HG02678 (cell line): ENCODE results near the gene PRKCA.
A peak's percentile ranks its signal among the peaks of the same experiment; 100 is the strongest.

ENCODE experiments used
- ATAC-seq: cut with Tn5 transposase; IDR thresholded peaks from one replicate; pipeline ENCODE4 v1.9.1; 2021; ENCODE audit warnings: mild to moderate bottlenecking, moderate library complexity; ENCODE audit not compliant: unreplicated experiment

PRKCA gene

DNA sequence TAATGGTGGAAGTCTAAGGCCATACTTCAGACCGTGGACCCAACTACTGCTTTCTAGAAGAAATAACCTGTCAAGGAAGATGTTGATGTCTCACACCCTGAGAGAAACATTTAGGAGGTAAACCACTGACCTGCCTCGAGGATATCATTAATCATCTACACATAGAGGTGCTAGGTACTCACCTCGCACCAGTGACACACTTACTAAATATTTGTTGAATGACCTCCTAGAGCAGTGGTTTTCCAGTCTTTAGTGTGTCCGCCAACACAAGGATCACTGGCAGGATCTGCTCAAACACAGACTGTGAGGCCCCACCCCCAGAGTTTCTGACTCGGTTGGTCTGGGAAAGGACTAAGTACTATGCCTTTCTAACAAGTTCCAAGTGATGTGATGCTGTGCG is 335.1 kb downstream of the PRKCA start:
- ATAC-seq, result no peak

DNA sequence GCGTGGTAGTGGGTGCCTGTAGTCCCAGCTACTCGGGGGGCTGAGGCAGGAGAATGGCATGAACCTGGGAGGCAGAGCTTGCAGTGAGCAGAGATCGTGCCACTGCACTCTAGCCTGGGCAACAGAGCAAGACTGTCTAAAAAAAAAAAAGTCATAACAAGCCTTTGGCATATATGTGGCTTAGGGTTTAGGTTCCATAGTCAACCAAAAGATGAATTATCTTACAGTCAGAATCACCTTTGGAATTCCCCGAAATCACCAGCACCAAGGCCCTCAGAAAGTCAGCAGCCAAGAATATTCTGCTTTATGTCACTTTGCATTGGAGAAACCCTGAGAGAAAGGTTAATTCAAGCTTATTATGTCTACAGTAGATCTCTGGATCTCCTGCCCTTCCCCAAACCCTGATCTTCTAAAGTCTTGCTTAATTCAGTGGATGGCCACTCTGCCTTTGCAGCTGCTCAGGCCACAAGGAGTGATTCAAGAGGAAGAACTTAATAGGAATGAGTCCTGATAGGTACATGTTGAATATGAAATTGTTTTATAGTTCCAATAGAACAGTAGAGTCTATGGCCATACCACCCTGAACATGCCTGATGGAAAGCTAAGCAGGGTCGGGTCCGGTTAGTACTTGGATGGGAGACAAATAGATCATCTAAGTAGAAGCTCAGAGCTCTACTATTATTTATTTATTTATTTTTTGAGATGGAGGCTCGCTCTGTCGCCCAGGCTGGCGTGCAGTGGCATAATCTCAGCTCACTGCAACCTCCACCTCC is 336.5 kb downstream of the PRKCA start:
- no peak for ATAC-seq

DNA sequence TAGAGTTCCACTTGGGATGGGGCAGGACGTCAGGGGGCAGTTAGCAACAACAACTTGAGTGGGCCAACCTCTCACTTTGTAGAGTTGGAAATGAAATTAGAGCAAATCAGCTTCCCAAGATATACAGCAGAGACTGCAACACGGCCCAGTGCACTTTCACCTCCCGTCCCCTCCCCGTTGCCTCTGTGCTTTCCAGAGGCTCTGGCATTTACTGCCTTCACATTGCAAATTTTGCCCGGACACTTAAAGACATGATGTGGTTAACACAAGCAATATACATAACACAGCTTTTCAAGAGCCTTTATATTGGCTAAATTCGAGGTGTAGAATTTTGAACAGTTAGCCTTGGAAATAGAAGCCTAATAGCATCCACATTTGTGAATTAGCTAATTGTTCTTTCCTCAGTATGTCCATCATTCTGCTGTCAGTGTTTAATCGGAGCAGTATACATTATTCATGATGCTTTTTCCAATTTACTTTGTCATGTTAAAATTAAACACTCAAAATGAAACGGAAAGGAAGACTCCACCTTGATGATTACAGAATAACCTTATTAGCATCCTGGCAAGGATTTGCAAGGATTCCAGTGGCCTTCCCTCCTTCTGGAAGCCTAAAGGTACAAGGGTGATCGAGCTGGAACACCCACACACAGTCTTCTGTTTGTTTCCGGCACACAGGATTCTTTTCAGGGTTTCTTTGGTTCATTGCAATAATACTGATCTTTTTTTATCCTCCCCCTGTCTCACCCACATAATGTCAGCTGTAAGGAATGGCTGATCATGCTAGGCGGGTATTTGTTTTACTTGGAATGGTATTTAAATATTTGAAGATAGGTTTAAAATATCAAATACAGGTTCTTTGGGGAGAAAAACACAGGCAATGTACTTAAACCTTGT is 341.6 kb downstream of the PRKCA start:
- ATAC-seq, result no peak

DNA sequence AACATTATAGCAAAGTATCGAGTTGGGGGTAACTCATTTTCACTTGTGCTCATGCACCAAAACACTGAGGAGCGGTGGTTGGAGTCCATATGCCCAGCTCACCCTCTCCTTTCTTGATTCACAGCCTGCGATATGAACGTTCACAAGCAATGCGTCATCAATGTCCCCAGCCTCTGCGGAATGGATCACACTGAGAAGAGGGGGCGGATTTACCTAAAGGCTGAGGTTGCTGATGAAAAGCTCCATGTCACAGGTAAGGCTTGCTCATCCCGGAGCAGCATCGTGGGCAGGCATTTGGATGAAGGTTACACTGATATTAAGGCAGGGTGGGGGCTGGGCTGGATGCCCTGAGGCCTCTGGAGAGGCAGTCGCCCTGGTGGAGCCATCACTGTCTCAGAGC is 342.8 kb downstream of the PRKCA start:
- no peak for ATAC-seq

DNA sequence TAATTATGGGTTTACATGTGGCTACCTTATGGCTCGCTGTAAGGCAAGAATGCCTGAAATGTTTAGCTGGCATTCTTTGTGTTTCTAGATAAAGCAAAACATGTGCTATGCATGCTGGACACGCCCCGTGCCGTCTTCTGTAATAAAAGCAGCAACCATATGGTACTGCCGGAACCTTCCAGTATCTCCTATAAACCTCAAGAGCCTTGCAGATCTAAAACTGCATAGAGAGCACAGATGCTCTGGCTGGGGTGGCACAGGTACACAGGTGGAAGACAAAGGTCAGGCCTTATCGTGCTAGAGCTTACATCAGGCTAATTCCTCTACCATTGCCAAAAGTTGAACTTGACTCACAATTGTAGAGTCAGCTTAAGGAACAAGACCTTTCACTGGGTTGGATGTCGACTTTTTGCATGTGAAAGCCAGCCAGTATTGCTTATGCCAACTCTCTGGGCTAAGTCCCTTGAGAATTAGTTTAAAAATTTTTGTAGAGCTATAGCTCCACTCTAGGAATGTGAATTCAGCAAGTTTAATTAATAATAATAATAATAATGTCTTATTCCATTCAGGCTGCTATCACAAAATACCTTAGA is 345.1 kb downstream of the PRKCA start:
- no peak for ATAC-seq

DNA sequence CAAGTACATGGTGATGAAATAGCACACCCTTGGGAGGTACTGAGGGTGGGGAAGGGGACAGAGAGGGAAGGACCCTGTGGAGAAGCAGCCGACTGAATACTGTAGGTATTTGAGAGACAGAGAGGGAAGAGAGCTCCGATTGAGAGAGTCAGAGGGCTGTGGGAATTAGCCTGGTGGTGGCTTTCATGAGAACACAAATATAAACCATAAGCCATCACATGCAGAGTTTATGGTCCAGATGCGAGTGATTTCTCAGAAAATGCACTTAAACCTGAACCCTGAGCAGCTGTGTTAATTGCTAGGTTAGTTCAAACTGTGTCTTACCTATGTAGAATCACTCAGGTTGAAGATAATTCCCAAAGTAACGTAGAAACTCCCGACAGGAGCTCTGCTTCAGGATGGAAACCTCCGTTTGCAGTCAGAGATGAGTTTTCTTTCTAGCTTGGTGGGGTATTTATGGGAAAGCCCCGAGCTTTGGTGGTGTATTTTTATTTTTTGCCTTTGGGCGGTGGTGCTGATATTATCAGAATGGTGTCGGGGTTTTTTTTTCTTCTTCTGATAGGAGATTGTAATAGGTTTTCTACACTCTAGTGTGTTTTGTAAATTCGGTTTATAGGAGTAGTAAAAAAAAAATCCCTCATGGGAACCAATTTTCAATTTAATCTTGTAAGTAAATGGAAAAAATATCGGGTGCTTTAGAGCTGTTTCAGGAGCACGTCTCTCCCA is 347.6 kb downstream of the PRKCA start:
- ATAC-seq, result no peak

DNA sequence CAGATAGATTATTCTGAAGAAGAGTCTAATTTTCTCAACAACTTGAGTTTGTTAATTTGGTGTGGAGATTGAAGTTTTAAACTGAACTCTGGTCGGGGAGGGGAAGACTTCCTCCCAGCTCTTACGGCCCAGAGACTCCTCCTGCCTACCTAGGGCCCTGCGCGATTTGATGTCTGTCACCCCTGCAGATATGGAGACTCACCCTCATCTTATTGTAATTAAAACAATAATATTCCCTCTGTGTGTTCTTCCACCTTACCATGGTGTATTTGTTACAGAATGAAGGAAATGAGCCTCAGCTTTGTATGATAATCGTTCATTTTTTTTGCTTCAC is 348.1 kb downstream of the PRKCA start:
- ATAC-seq, result no peak

DNA sequence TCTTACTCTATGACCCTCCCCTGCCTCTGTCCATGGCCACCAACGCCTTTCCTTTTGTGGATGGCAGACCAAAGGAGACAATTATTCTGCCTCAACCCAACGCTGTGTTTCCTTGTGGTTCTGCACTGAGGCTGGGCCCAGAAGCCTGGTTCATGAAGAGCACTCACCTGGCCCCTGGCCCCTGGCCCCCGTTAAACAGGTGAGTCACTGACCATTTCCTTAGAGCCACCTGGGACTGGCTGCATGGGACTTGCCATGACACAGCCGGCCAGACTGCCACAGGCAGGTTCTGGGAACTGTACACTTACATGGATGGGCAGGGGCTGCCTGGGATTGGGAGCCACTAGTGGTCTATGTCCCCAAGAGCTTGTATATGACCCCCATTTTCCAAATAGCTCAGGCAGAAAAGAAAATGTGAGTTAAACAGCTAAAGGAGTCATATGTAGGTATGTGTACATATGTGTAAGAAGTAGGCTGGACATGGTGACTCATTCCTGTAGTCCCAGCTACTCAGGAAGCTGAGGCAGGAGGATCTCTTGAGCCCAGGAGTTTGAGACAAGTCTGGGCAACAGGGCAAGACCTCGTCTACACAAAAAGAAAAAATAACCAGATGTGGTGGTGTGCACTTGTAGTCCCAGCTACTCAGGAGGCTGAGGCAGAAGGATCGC is 350.6 kb downstream of the PRKCA start:
- no peak for ATAC-seq

DNA sequence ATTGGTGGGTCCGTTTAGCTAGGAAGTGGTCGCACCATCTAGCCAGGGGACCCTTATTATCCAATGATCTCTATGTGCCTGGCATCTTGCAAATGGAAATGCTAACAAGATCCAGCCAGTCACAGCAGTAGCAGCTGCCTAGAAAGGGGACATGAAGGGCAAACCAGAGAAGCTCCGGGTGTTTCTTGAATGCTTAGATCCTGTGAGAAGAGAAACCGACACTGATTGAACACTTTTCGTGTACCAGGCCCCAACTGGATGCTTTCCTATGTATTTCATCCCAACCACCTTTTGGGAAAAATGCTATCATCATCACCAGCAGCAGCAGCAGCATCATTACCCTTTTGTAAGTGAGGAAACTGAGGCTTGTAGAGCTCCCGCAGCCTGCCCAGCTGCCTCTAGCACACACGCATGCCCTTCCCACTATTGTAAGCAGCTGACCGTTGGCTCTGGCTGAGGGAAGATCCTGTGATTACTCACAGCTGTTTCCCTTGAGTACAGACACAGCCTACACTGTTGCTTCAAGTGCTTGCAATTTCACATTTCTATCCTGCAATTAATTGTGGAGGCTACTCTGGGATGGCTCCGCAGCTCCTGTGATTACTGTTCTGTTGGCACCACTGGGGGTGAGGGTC is 351.8 kb downstream of the PRKCA start:
- ATAC-seq, result no peak

DNA sequence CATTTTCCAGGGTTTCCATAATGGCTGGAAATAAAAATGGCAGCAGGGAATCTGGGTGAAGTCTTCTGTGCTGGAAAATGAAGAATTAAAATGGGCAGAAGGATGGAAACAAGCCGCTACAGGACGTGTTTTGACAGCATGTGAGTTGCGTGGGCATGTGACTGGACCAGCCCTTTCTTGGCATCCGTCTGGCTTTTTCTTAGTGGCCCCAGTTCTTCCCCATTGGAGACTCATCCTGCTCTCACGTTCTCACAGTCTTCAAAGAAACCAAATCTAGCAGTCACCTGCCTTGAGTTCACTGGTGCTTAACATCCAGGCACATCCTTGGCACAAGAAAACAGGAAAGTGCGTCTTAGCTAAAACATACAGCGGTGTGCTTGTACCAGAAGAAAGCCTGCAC is 352.4 kb downstream of the PRKCA start:
- ATAC-seq, result no peak

DNA sequence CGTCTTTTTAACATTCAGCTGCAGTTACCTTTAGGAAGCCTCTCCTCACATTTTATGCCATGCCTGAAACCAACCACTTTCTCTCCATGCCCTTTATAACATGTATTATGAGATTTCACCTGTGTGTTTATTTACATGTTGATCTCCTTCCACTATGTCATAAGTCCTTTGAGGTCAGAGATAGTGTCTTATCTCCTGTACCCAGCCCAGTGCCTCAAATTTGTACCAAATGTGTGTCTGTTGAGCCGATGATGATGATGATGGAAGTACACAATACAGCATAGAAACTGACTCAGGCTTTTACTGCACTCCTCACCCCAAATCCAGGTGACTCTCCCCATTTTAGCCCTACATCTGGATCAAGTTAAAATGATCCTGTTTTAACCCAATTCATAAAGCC is 353.0 kb downstream of the PRKCA start:
- no peak for ATAC-seq

DNA sequence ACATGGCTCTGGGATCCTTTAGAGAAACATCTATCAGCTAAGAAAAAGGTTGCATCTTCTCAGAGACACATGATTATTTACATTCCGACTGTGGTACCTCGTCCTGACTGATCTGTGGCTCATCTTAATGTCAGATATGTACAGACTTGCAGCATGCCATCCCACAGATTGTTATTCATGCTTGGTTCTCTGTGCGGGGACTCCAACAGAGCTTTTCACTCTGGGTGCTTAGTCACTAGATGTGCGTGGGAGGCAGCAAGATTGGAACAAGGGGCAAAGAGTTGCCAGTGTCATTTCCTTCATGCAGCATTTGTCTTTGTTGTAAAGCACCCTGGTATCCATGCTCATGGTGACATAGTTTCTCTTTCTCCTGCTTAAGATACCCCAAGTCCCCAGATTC is 353.4 kb downstream of the PRKCA start:
- ATAC-seq, result no peak

DNA sequence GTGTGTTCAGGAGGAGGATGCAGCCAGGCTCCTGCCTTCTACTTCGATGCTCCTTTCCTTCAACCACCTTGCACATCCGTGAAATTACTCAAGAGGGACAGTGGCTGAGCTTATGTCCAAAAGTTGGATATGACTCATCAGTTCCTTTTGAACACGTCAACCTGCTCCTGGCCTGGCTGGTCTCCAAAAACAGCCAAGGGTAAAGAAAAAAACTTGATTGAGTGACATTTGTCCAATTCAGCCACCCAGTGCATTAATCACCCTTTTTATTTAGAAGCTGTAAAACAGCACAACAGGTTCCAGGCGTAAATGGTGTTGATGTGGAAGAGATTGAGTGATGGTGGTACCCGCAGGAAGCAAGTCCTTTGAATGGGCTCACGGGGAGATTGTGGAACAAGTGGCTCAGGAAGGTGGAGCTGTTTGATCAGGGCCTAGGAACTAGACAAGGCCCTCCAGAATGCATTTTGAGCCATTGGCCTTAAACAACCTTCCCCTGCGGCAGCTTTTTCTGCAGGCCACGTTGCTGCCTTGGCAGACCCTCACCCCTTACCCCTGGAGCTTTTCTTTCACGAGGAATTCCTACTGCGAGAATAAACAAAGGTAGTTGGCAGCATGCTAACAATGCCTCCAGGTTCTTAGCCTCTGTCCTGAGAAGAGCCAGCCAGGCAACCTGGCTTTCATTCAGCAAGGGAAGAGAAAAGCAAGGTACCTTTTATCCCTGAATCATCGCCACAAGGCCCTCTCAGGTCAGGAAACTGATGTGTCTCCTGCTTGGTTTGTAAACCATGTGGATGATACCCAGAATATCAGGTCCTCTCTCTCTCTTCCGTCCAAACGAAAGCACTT is 359.2 kb downstream of the PRKCA start:
- ATAC-seq, result no peak

DNA sequence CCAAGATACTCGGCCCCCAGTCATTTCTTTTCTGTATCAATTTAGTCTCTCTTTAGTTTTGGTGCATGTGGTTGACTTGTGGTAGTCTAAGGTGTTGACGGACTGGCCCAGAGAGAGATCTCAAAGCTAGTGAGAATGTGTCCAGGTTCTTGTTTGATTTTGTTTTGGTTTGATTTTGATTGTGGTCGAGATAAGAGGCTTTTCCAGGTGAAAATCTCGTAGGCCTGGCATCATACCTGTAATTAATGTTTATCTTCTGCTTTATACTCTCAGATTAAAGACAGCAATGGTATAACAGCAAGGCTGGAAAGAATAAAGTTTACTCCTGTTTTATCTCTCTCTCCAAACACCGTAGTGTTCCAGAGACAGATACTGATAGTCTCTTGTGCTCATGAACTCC is 360.1 kb downstream of the PRKCA start:
- ATAC-seq, result no peak

DNA sequence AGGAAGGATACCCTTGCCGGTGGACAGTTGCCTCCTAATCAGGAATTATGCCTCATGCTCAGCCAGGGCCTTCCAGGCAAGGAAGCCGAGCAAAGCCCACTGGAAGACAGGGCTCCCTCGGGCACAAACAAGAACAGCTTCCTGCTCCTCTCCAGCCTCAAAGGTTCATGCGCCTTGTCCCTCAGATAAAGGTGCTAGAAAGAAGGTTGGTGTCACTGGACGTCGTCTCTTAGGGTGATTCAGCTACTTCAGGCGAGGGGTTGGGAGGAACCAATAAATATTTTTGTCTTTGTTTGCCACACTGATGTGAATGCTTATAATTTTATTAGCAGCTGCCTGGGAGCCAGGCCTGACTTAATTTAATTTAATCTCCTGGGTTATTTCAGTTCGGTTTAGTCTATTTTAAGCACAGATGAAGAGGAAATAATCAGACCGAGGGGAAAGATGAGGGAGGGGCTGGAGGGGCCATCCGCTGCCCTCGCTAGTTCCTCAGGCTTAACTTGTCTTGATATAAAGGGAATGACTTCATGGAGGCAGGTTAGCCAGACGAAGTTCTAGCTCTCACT is 360.7 kb downstream of the PRKCA start:
- ATAC-seq, result no peak

DNA sequence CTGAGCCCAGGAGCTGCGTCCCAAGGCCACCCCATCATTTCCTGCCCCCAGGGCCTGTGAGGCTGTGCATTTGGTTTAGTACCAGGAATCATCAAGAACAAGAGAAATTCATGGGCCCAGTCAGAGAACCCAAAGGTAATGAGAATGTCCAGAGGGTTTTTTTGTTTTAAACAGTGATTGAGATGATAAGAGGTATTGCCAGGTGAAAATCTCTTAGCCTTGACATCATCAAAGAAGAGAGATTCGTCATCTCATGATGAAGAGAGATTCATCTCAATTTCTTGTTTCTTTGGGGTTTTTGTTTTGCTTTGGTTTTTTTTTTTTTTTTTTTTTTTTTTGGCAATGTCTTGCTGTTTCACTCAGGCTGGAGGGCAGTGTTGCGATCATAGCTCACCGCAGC is 361.9 kb downstream of the PRKCA start:
- ATAC-seq, result no peak

DNA sequence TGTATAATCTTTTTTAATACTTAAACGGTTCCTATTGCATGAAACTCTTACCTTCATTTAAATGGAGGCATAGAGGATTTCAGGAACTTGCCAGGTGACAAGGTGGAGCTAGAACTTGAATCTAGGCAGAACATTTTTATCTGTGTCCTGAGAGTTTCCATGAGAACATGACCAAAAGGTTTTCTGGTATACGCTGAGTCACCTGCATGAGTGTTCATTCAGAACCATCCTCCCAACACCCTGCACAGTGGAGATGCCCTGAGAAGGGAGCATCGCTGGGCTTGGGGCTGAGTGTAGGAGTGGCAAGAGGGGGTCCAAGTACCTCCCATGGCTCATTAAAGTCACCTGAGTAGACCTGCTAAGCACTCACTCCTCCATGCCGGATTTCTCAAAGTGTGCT is 362.8 kb downstream of the PRKCA start:
- ATAC-seq, result no peak

DNA sequence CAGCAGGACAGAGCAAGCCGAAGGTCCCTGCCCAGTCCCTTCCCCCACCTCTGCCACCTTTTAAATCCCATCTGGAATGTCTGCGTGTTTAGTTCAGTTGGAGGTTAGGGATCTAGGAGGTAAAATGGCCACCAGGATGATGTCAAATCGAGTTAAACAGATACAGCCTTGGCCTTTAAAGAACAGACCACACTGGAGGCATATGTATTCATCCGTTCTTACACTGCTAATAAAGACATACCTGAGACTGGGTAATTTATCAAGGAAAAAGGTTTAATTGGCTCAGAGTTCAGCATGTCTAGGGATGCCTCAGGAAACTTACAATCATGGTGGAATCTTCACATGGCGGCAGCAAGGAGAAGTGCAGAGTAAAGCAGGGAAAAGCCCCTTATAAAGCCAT is 364.7 kb downstream of the PRKCA start:
- ATAC-seq, result no peak

DNA sequence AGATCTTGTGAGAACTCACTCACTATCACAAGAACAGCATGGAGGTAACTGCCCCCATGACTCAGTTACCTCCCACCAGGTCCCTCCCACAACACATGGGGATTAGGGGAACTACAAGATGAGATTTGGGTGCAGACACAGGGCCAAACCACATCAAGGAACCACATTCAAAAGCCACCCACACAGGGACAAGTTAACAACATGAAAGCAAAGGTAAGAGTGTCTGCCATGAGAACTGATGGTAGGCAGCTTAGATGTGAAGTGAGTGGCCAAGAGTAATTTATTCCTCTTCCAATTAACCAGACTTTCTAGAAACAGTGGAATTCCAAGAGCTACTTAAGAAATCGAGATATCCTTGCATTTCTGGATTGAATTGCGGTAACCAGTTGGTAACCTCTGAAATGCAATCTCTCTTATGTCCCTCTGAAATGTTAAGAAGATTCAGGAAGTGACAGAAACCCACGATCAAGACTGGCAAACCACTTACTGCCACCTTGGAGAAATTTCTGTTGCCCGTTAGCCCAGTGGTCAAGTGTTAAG is 365.1 kb downstream of the PRKCA start:
- peak; percentile 88 for ATAC-seq
